H1 (cell line): ENCODE measurements around the gene CKS1B. TPM values are rescaled to one million over a fixed set of nuclear protein-coding genes. Genes with fewer than 3 reads are reported as not detected.

Experiments used
- CTCF ChIA-PET: fragments of 300-600 bp; sonication (Branson Sonifier 250); formaldehyde crosslinking; loops from one replicate; lab custom pipeline; 2021; ENCODE audit not compliant: partially characterized antibody; lab: Charles Lee
- POLR2A ChIA-PET: fragments of 300-600 bp; sonication (Branson Sonifier 250); formaldehyde crosslinking; loops from one replicate; lab custom pipeline; 2021; ENCODE audit warnings: inconsistent platforms; ENCODE audit not compliant: partially characterized antibody; lab: Charles Lee
- DNase-seq, 2 experiments: peaks; one replicate each; pipeline versions ENCODE4 v3.0.0 to v3.0.0-alpha.2; 2010 to 2022; ENCODE audit warnings: low spot score in 2 of 2, low read depth in 1 of 2, mixed read lengths in 1 of 2
- FAIRE-seq: peaks from 2 replicates; lab custom pipeline; 2011; peaks lifted over from hg19 to GRCh38; lab: Jason Lieb, UNC
- H2AFZ ChIP-seq: 2 replicates; pipeline ENCODE4 v1.8.1; 2012; ENCODE audit warnings: low read length, inconsistent platforms
- H2AK5ac ChIP-seq: 2 replicates; pipeline ENCODE4 v1.6.1; 2013; ENCODE audit warnings: low read depth, low read length
- H2BK120ac ChIP-seq: replicated peaks from 2 replicates; pipeline ENCODE3; 2013; ENCODE audit warnings: low read depth, low read length, inconsistent platforms
- H2BK12ac ChIP-seq: 2 replicates; pipeline ENCODE4 v1.6.1; 2013; ENCODE audit warnings: low read depth, low read length
- H2BK15ac ChIP-seq: 2 replicates; pipeline ENCODE4 v1.6.1; 2013; ENCODE audit warnings: low read length
- H2BK20ac ChIP-seq: 2 replicates; pipeline ENCODE4 v1.6.1; 2013; ENCODE audit warnings: low read length
- H2BK5ac ChIP-seq: 2 replicates; pipeline ENCODE4 v1.6.1; 2013; ENCODE audit warnings: low read depth, low read length
- H3K14ac ChIP-seq: 2 replicates; pipeline ENCODE4 v1.6.1; 2013; ENCODE audit warnings: inconsistent platforms; ENCODE audit not compliant: insufficient read length
- H3K18ac ChIP-seq: 2 replicates; pipeline ENCODE4 v1.6.1; 2013; ENCODE audit warnings: low read length; ENCODE audit errors: extremely low read depth
- H3K23ac ChIP-seq: 2 replicates; pipeline ENCODE4 v1.6.1; 2013; ENCODE audit warnings: inconsistent platforms; ENCODE audit not compliant: insufficient read length
- H3K23me2 ChIP-seq: 2 replicates; pipeline ENCODE4 v1.6.1; 2013; ENCODE audit warnings: low read depth, low read length
- H3K27ac ChIP-seq: 2 replicates; pipeline ENCODE4 v1.6.1; 2011; ENCODE audit warnings: low read depth, low read length, inconsistent platforms
- H3K27me3 ChIP-seq, 4 experiments: replicated peaks in 1 of 4; 1 replicate in 1 of 4; 2 replicates in 3 of 4; pipeline versions ENCODE4 v1.6.1 to v1.8.1; 2011 to 2013; ENCODE audit warnings: low read length in 3 of 4, mild to moderate bottlenecking in 3 of 4, inconsistent platforms in 2 of 4, mixed read lengths in 2 of 4, moderate library complexity in 1 of 4; ENCODE audit not compliant: control insufficient read depth in 3 of 4, insufficient read depth in 3 of 4; ENCODE audit errors: extremely low read depth in 1 of 4
- H3K36me3 ChIP-seq, 4 experiments: 2 replicates each; pipeline versions ENCODE4 v1.6.1 to v1.8.1; 2011 to 2013; ENCODE audit warnings: mild to moderate bottlenecking in 4 of 4, low read length in 3 of 4, moderate library complexity in 2 of 4, control low read depth in 1 of 4, inconsistent platforms in 1 of 4; ENCODE audit not compliant: insufficient read depth in 4 of 4, control insufficient read depth in 2 of 4
- H3K4ac ChIP-seq: replicated peaks from 2 replicates; pipeline ENCODE3; 2013; ENCODE audit warnings: low read length, low read depth, mixed read lengths, inconsistent platforms; ENCODE audit not compliant: insufficient read length
- H3K4me1 ChIP-seq, 4 experiments: replicated peaks in 1 of 4; 1 replicate in 1 of 4; 2 replicates in 3 of 4; pipeline versions ENCODE4 v1.6.1 to v1.8.1; 2011 to 2013; ENCODE audit warnings: low read length in 3 of 4, inconsistent platforms in 2 of 4, mixed read lengths in 1 of 4; ENCODE audit not compliant: insufficient read depth in 4 of 4, control insufficient read depth in 3 of 4
- H3K4me2 ChIP-seq, 2 experiments: 2 replicates each; pipeline versions ENCODE4 v1.6.1 to v1.8.1; 2011 to 2013; ENCODE audit warnings: low read depth in 2 of 2, low read length in 2 of 2, control low read depth in 1 of 2, inconsistent platforms in 1 of 2, mild to moderate bottlenecking in 1 of 2; ENCODE audit not compliant: insufficient read depth in 1 of 2
- H3K4me3 ChIP-seq, 4 experiments: fragments of 200-600, 300-600 bp in 1 of 4; sonication (generic), shearing (Covaris generic), sonication (Bioruptor Twin) in 1 of 4; 2 replicates each; pipeline versions ENCODE4 v1.5.1 to v1.8.1; 2011 to 2016; ENCODE audit warnings: low read length in 4 of 4, low read depth in 3 of 4, control low read depth in 2 of 4, inconsistent platforms in 2 of 4, mild to moderate bottlenecking in 2 of 4, mixed read lengths in 1 of 4, moderate library complexity in 1 of 4; ENCODE audit not compliant: insufficient read depth in 2 of 4; ENCODE audit errors: extremely low read depth in 1 of 4
- H3K56ac ChIP-seq: replicated peaks from 2 replicates; pipeline ENCODE3; 2013; ENCODE audit warnings: low read depth, mild to moderate bottlenecking, mixed read lengths, low read length, inconsistent platforms; ENCODE audit not compliant: insufficient read length
- H3K79me1 ChIP-seq: 2 replicates; pipeline ENCODE4 v1.6.1; 2013; ENCODE audit warnings: low read depth, low read length, control low read depth
- H3K79me2 ChIP-seq, 2 experiments: 2 replicates each; pipeline versions ENCODE4 v1.6.1 to v1.8.1; 2012 to 2013; ENCODE audit warnings: low read length in 2 of 2, mild to moderate bottlenecking in 2 of 2, inconsistent platforms in 1 of 2; ENCODE audit not compliant: insufficient read depth in 2 of 2, control insufficient read depth in 1 of 2
- H3K9ac ChIP-seq, 4 experiments: replicated peaks in 1 of 4; 1 replicate in 1 of 4; 2 replicates in 3 of 4; pipeline versions ENCODE4 v1.6.1 to v1.8.1; 2011 to 2013; ENCODE audit warnings: low read depth in 3 of 4, low read length in 3 of 4, control low read depth in 2 of 4, mild to moderate bottlenecking in 2 of 4, moderate library complexity in 2 of 4, inconsistent platforms in 1 of 4; ENCODE audit errors: extremely low read depth in 1 of 4
- H3K9me3 ChIP-seq, 2 experiments: 2 replicates each; pipeline versions ENCODE4 v1.6.1 to v1.8.1; 2012 to 2013; ENCODE audit warnings: mild to moderate bottlenecking in 2 of 2, moderate library complexity in 2 of 2, control low read depth in 1 of 2, inconsistent platforms in 1 of 2, low read depth in 1 of 2, low read length in 1 of 2, mixed read lengths in 1 of 2; ENCODE audit not compliant: insufficient read depth in 2 of 2
- H4K20me1 ChIP-seq, 2 experiments: replicated peaks in 1 of 2; 2 replicates each; pipeline versions ENCODE3 to v1.8.1; 2011 to 2013; ENCODE audit warnings: inconsistent platforms in 2 of 2, low read length in 2 of 2, mild to moderate bottlenecking in 1 of 2; ENCODE audit not compliant: insufficient read depth in 2 of 2, control insufficient read depth in 1 of 2
- H4K5ac ChIP-seq: 2 replicates; pipeline ENCODE4 v1.6.1; 2013; ENCODE audit warnings: low read length, low read depth, mixed read lengths, inconsistent platforms; ENCODE audit not compliant: insufficient read length
- H4K8ac ChIP-seq: 2 replicates; pipeline ENCODE4 v1.8.0; 2013; ENCODE audit warnings: mild to moderate bottlenecking, moderate library complexity, low read length, inconsistent platforms; ENCODE audit not compliant: insufficient read depth; ENCODE audit errors: extremely low read depth
- H4K91ac ChIP-seq: replicated peaks from 2 replicates; pipeline ENCODE3; 2013; ENCODE audit warnings: low read length, mixed read lengths, inconsistent platforms; ENCODE audit not compliant: insufficient read length
- ASH2L ChIP-seq: fragments of 200-600, 300-600 bp; sonication (generic); IDR thresholded peaks from one replicate; pipeline ENCODE4 v1.7.1; 2017; ENCODE audit warnings: low read length
- ATF3 ChIP-seq: IDR thresholded peaks from 2 replicates; pipeline ENCODE4 v1.6.1; 2011; ENCODE audit warnings: low read depth, mild to moderate bottlenecking, low read length; ENCODE audit not compliant: insufficient read depth
- CHD1 ChIP-seq: IDR thresholded peaks from 2 replicates; pipeline ENCODE4 v1.6.1; 2012; ENCODE audit warnings: low read depth, low read length, improper control_type of control experiment
- HDAC6 ChIP-seq: IDR thresholded peaks from one replicate; pipeline ENCODE4 v1.7.1; 2012; ENCODE audit warnings: low read depth, mild to moderate bottlenecking, inconsistent platforms, low read length, moderate library complexity
- KDM1A ChIP-seq: fragments of 200-600, 300-600 bp; sonication (generic); IDR thresholded peaks from 2 replicates; pipeline ENCODE4 v1.7.1; 2016; ENCODE audit warnings: mild to moderate bottlenecking, low read length, borderline replicate concordance
- NRF1 ChIP-seq: IDR thresholded peaks from 2 replicates; pipeline ENCODE4 v1.6.1; 2011; ENCODE audit warnings: mild to moderate bottlenecking, low read depth, low read length, improper control_type of control experiment
- POU5F1 ChIP-seq: IDR thresholded peaks from 2 replicates; pipeline ENCODE4 v1.6.1; 2011; ENCODE audit warnings: low read depth, mild to moderate bottlenecking, low read length, moderate library complexity
- RFX5 ChIP-seq: IDR thresholded peaks from 2 replicates; pipeline ENCODE4 v1.6.1; 2011; ENCODE audit warnings: low read depth, low read length, improper control_type of control experiment, borderline replicate concordance
- SAP30 ChIP-seq: fragments of 300-600 bp; sonication (generic); IDR thresholded peaks from 2 replicates; pipeline ENCODE4 v1.7.1; 2012; ENCODE audit warnings: low read length, moderate library complexity, mild to moderate bottlenecking, inconsistent platforms; ENCODE audit not compliant: insufficient read depth, insufficient replicate concordance
- SP4 ChIP-seq: IDR thresholded peaks from 2 replicates; pipeline ENCODE4 v1.6.1; 2012; ENCODE audit warnings: low read length, inconsistent platforms
- TBP ChIP-seq: IDR thresholded peaks from 2 replicates; pipeline ENCODE4 v1.6.1; 2011; ENCODE audit warnings: low read depth, low read length, improper control_type of control experiment
- TEAD4 ChIP-seq: IDR thresholded peaks from 2 replicates; pipeline ENCODE4 v1.6.1; 2012; ENCODE audit warnings: low read depth, low read length, inconsistent platforms, mixed read lengths
- WGBS, 2 experiments: shearing (Covaris generic) in 1 of 2; methylation state at CpG; one replicate each; pipeline versions ENCODE4 v1.1.6 to v1.1.7; 2013 to 2015; ENCODE audit warnings: low lambda C conversion rate in 2 of 2, mixed read lengths in 2 of 2, inconsistent platforms in 1 of 2, low coverage in 1 of 2, missing lambda C conversion rate in 1 of 2; ENCODE audit not compliant: insufficient replicate concordance in 2 of 2, insufficient coverage in 1 of 2, insufficient read length in 1 of 2; ENCODE audit errors: extremely low coverage in 1 of 2, missing lambda C conversion rate in 1 of 2; 5-methylcytosine and 5-hydroxymethylcytosine counted together
- polyA plus RNA-seq, 7 experiments: library from polyadenylated mRNA; depleted of rRNA in 3 of 7; stranded (reverse) in 5 of 7; unstranded in 2 of 7; fragments of >200 nt in 5 of 7; fragments of 200-250 nt in 2 of 7; gene quantifications; 1 replicate in 5 of 7; 2 replicates in 1 of 7; 4 replicates in 1 of 7; pipeline versions ENCODE4 v1.2.1 to v1.2.3, GENCODE V29; 2011 to 2013; ENCODE audit warnings: missing spikeins in 2 of 7, mixed read lengths in 2 of 7
- total RNA-seq: library from RNA; stranded (reverse); fragmentation: NEBNext Ultra II Directional; extraction: Animal tissue kit (Norgen Biotek cat#: 25700); gene quantifications from 2 replicates; pipeline ENCODE4 v1.2.1, GENCODE V29; 2021
- TF ChIP-seq, protein P1 (sequence below): IDR thresholded peaks from 2 replicates; pipeline ENCODE4 v1.6.1; 2011; ENCODE audit warnings: low read length, improper control_type of control experiment

Gene CKS1B
- total and polyA plus RNA-seq, 2 of the 8 experiments (the other 6 are each of a cell fraction or from before 2014, with no cell fraction given) = 294 to 1,025 TPM

- no peak overlapping the region for H2BK15ac ChIP-seq
- H3K14ac ChIP-seq = no peak overlapping the region
- H3K9ac ChIP-seq = peak overlapping the region in 2 of 4 experiments; percentile 83 to 99; a peak in 1 of 7 replicates
- no peak overlapping the region for H3K23ac ChIP-seq
- peak overlapping the region in 1 of 2 experiments; percentile 79; a peak in 3 of 4 replicates for H3K4me2 ChIP-seq
- no peak overlapping the region for H3K56ac ChIP-seq
- no peak overlapping the region for H2BK5ac ChIP-seq
- no peaks in the 10 kb centered on the region for H4K20me1 ChIP-seq
- H2BK12ac ChIP-seq = no peak overlapping the region
- peaks cover 4 to 9% (median 7%) of the 10 kb centered on the region in 4 experiments; a peak in 6 of 7 replicates for H3K4me1 ChIP-seq
- ChIA-PET POLR2A (interaction anchor here (0.6 to 2.6 kb wide), 3 partner anchors 10 to 38 kb away, joined by 3 to 22 read pairs (median 3); no protein-coding TSS in a partner anchor), CTCF (interaction anchor here (0.5 to 1.3 kb wide), 2 partner anchors 44 to 89 kb away, joined by 4 to 5 read pairs; no protein-coding TSS in a partner anchor)
- no peaks in the 10 kb centered on the region for H3K27me3 ChIP-seq
- H3K23me2 ChIP-seq = peaks cover 12% of the 10 kb centered on the region
- no peak overlapping the region for H3K27ac ChIP-seq
- FAIRE-seq (no peak), DNase-seq (no peak)
- H4K8ac ChIP-seq = no peak overlapping the region
- no peaks in the 10 kb centered on the region for H3K9me3 ChIP-seq
- H3K79me1 ChIP-seq = no peaks in the 10 kb centered on the region; the same call in 1 of the 2 replicates
- H3K36me3 ChIP-seq = no peaks in the 10 kb centered on the region
- H3K4me3 ChIP-seq = peak overlapping the region in 1 of 4 experiments; percentile 71; a peak in 2 of 8 replicates
- no peaks in the 10 kb centered on the region for H3K79me2 ChIP-seq
- no peak overlapping the region for H2AFZ ChIP-seq
- no peak overlapping the region for H3K18ac ChIP-seq
- H4K5ac ChIP-seq = no peak overlapping the region
- H4K91ac ChIP-seq = no peak overlapping the region
- no peak overlapping the region for H2BK20ac ChIP-seq
- no peak overlapping the region for H2AK5ac ChIP-seq
- H2BK120ac ChIP-seq = no peak overlapping the region
- H3K4ac ChIP-seq = no peak overlapping the region
- 88% methylated on average over 8 of the region's 8 CpGs; no CpG with 5 or more reads in 1 of the 2 experiments for WGBS, 2 experiments
- TF ChIP-seq SAP30 (no peak), SP4 (no peak), TEAD4 (no peak), TBP (no peak), CHD1 (no peak), POU5F1 (no peak), NRF1 (no peak), RFX5 (no peak), HDAC6 (no peak), ATF3 (no peak), KDM1A (no peak), ASH2L (no peak)
- TF ChIP-seq, protein P1, sequence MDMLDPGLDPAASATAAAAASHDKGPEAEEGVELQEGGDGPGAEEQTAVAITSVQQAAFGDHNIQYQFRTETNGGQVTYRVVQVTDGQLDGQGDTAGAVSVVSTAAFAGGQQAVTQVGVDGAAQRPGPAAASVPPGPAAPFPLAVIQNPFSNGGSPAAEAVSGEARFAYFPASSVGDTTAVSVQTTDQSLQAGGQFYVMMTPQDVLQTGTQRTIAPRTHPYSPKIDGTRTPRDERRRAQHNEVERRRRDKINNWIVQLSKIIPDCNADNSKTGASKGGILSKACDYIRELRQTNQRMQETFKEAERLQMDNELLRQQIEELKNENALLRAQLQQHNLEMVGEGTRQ = no peak
Observed at GRCh38 chr1:154937988-154938386, 36.5 kb upstream of the CKS1B start.
